Measurements from ENCODE around the gene NOL3. TPM values are rescaled to one million over a fixed set of nuclear protein-coding genes. Genes with fewer than 3 reads are reported as not detected.

Gene NOL3
- total and polyA plus RNA-seq, 8 donors, result 11.9 to 36.7 (median 18.4) TPM

GRCh38 chr16:67206129-67206837 is 35.9 kb downstream of the NOL3 start:
- Histone ChIP-seq H3K4me3 (no peak overlapping the region), H3K27me3 (no peaks in the 10 kb centered on the region), H3K9me3 (no peaks in the 10 kb centered on the region), H3K36me3 (peaks cover 0 to 50% of the 10 kb centered on the region in 2 donors), H3K27ac (no peak overlapping the region), H3K4me1 (no peaks in the 10 kb centered on the region)
- intact Hi-C loops (cut with DNase I), result no loop called here
- DNase-seq, result peak in 1 of 4 donors; percentile 32
- ATAC-seq, result no peak
- TF ChIP-seq CTCF (IDR thresholded peaks at IDR 0.05), result no peak

- Histone ChIP-seq H3K4me3 (no peak overlapping the region), H3K27me3 (no peaks in the 10 kb centered on the region), H3K9me3 (no peaks in the 10 kb centered on the region), H3K36me3 (peaks cover 0 to 45% of the 10 kb centered on the region in 2 donors), H3K27ac (no peak overlapping the region), H3K4me1 (no peaks in the 10 kb centered on the region)
- intact Hi-C loops (cut with DNase I), result no loop called here
- no peak for ATAC-seq
- no peak for TF ChIP-seq CTCF (IDR thresholded peaks at IDR 0.05)
- peak in 1 of 4 donors; percentile 20 for DNase-seq
Measured at GRCh38 chr16:67206838-67207248, 36.5 kb downstream of the NOL3 start.

GRCh38 chr16:67207249-67208091 is 37.1 kb downstream of the NOL3 start:
- no peak overlapping the region for H3K27ac ChIP-seq
- peak in 1 of 4 donors; percentile 73 for DNase-seq

GRCh38 chr16:67208154-67208896 is 38.0 kb downstream of the NOL3 start:
- no peak overlapping the region for H3K4me3 ChIP-seq
- no peak overlapping the region for H3K27ac ChIP-seq
- peaks cover 0 to 30% of the 10 kb centered on the region in 2 donors for H3K36me3 ChIP-seq
- intact Hi-C loops (cut with DNase I), result no loop called here
- H3K27me3 ChIP-seq, result no peaks in the 10 kb centered on the region
- no peak for TF ChIP-seq CTCF (IDR thresholded peaks at IDR 0.05)
- H3K9me3 ChIP-seq, result no peaks in the 10 kb centered on the region
- peak in 1 of 4 donors; percentile 53 for DNase-seq
- H3K4me1 ChIP-seq, result peaks cover 0 to 7% of the 10 kb centered on the region in 2 donors
- ATAC-seq, result no peak

More at GRCh38 chr16:67207249-67208091, 37.1 kb downstream of the NOL3 start:
- no peaks in the 10 kb centered on the region for H3K4me1 ChIP-seq
- TF ChIP-seq CTCF (IDR thresholded peaks at IDR 0.05), result no peak
- peak; percentile 13 for ATAC-seq
- H3K27me3 ChIP-seq, result no peaks in the 10 kb centered on the region
- no peak overlapping the region for H3K4me3 ChIP-seq
- intact Hi-C loops (cut with DNase I), result no loop called here
- no peaks in the 10 kb centered on the region for H3K9me3 ChIP-seq
- peaks cover 0 to 39% of the 10 kb centered on the region in 2 donors for H3K36me3 ChIP-seq
